Measurements from ENCODE around the gene KCP. TPM values are rescaled to one million over a fixed set of nuclear protein-coding genes. Genes with fewer than 3 reads are reported as not detected.

The KCP gene
- total and polyA plus RNA-seq, 2 donors (not counting 1 experiment from before 2014, with no cell fraction given) = 2.3 to 3.8 TPM

- 100% methylated on average over 8 of the region's 8 CpGs for WGBS (ENCODE audit: insufficient coverage)
- H3K4me1 Mint-ChIP-seq = peaks cover 11% of the 10 kb centered on the region
- H3K4me3 Mint-ChIP-seq = no peak overlapping the region
- no peaks in the 10 kb centered on the region for H3K9me3 Mint-ChIP-seq (ENCODE audit: insufficient read depth)
- Histone ChIP-seq H3K4me1 (ENCODE audit: control insufficient read depth in 2 of 2, insufficient read depth in 2 of 2, low read length in 2 of 2) (peaks cover 9 to 10% of the 10 kb centered on the region in 2 donors), H3K27ac (ENCODE audit: low read length in 2 of 2) (no peak overlapping the region), H3K79me2 (ENCODE audit: control insufficient read depth, insufficient read depth, low read length) (peaks cover 8% of the 10 kb centered on the region), H4K20me1 (ENCODE audit: control insufficient read depth, insufficient read depth, low read length, poor library complexity, severe bottlenecking) (no peaks in the 10 kb centered on the region), H3K9ac (ENCODE audit: low read length) (no peak overlapping the region), H3K27me3 (replicated peaks in 1 of 4; ENCODE audit: control extremely low read depth in 1 of 4, control insufficient read depth in 3 of 4, insufficient read depth in 4 of 4, low read length in 3 of 4) (no peaks in the 10 kb centered on the region), H3K4me2 (replicated peaks; ENCODE audit: low read depth, low read length, poor library complexity, severe bottlenecking) (no peak overlapping the region), H2AFZ (ENCODE audit: insufficient read depth, low read depth, low read length, poor library complexity, severe bottlenecking) (no peak overlapping the region), H3K36me3 (replicated peaks in 1 of 2; ENCODE audit: control extremely low read depth in 1 of 2, control insufficient read depth in 1 of 2, extremely low read depth in 1 of 2, insufficient read depth in 2 of 2, low read length in 1 of 2) (no peaks in the 10 kb centered on the region), H3K4me3 (ENCODE audit: control extremely low read depth in 1 of 5, extremely low read depth in 1 of 5, insufficient read depth in 1 of 5, low read depth in 2 of 5, low read length in 4 of 5) (no peak overlapping the region), H3K9me3 (ENCODE audit: control extremely low read depth in 1 of 3, control insufficient read depth in 2 of 3, insufficient read depth in 1 of 3, low read length in 2 of 3) (no peaks in the 10 kb centered on the region)
- CTCF ChIA-PET = interaction anchor here (2.1 kb wide), 1 partner anchor 163 kb away, joined by 5 read pairs; no protein-coding TSS in a partner anchor
- intact Hi-C loops (cut with micrococcal nuclease) = no loop called here
- no peak for ATAC-seq (ENCODE audit: low read depth)
- DNase-seq = no peak
- no peaks in the 10 kb centered on the region for H3K27me3 Mint-ChIP-seq
- no peak overlapping the region for H3K27ac Mint-ChIP-seq
- POLR2A ChIA-PET = no interaction called here
- TF ChIP-seq EZH2 (IDR thresholded peaks at IDR 0.05; ENCODE audit: borderline replicate concordance, insufficient read depth, low read depth, low read length, poor library complexity, severe bottlenecking) = no peak
- TF ChIP-seq, protein P1, sequence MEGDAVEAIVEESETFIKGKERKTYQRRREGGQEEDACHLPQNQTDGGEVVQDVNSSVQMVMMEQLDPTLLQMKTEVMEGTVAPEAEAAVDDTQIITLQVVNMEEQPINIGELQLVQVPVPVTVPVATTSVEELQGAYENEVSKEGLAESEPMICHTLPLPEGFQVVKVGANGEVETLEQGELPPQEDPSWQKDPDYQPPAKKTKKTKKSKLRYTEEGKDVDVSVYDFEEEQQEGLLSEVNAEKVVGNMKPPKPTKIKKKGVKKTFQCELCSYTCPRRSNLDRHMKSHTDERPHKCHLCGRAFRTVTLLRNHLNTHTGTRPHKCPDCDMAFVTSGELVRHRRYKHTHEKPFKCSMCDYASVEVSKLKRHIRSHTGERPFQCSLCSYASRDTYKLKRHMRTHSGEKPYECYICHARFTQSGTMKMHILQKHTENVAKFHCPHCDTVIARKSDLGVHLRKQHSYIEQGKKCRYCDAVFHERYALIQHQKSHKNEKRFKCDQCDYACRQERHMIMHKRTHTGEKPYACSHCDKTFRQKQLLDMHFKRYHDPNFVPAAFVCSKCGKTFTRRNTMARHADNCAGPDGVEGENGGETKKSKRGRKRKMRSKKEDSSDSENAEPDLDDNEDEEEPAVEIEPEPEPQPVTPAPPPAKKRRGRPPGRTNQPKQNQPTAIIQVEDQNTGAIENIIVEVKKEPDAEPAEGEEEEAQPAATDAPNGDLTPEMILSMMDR (IDR thresholded peaks at IDR 0.05) = no peak
Observed at GRCh38 chr7:128928159-128928813, 17.8 kb upstream of the KCP start.
